ENCODE measurements around the gene LIAS.
"Not testable (repeated sequence)": the region's sequence is repeated elsewhere in the genome, so short reads cannot be mapped to it uniquely, and the experiment has no call there.

Gene LIAS

DNA sequence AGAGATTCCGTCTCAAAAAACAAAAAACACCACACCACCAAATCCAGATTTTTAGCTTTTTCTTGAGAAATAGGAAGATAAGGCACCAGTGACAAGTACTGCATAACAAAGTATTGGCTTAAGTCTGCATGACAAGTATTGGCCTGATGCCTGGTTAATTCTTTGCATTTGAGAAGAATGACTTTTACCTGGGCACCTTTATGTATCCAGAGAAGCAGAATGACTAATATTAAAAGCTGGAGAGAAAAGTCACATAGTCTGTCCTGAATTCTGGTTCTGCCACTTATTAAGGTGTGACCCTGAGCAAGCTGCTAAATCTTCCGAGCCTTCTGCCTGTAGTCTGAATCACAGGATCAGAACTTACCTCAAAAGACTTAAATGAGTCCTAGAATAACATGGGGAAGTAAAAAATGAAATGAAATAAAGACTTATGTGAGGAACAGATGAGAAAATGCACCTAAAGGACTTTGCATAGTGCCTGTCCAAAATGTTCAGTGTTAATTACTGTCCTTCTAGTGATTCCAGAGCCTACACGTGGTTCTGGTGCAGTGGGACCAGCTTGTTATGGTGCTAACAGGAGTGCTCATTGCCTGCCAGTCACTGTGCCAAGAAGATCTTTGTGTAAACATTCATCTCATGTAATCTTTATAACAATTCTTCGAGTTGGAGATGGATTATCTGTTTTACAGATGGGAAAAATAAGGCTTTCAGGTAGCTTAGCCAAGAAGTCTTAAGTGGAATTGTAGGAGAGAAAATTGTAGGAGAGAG lies 36.8 kb downstream of the LIAS start:
- DNase-seq, result no peak

DNA sequence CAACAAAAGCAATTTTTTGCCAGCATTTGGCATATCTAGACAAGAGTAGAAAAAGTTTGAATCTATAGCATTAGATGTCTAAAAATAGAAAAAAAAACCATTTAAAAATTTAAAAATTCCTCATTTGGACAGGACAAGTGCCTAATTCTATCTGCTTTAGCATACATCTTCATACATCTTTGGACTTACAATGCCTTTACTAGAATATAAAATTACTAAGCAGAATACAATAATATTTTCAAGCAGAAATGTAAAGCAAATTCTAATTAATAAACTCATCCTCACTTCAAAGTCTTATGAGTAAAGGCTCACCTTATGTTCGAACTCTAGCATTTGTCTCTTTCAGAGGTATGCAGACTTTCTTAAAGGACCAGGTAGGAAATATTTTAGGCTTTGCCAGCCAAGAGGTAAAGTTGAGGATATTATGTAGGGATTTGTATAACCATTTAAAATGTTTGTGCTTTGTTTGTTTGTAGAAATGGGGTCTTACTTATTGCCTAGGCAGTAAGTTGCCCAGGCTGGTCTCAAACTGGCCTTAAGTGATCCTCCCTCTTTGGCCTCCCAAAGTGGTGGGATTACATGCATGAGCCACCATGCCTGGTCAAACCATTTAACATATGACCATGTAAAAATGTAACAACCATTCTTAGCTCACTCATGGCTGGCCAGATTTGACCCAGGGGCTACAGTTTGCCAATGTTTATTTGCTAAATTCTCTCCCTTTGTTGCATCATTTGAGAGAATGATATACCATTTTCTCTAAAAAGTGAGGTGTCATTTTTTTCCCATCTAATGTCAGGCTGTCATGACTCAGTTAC lies 39.3 kb downstream of the LIAS start:
- DNase-seq, result no peak

GRCh38 chr4:39498727-39499020 lies 39.8 kb downstream of the LIAS start:
- DNase-seq, result no peak

DNA sequence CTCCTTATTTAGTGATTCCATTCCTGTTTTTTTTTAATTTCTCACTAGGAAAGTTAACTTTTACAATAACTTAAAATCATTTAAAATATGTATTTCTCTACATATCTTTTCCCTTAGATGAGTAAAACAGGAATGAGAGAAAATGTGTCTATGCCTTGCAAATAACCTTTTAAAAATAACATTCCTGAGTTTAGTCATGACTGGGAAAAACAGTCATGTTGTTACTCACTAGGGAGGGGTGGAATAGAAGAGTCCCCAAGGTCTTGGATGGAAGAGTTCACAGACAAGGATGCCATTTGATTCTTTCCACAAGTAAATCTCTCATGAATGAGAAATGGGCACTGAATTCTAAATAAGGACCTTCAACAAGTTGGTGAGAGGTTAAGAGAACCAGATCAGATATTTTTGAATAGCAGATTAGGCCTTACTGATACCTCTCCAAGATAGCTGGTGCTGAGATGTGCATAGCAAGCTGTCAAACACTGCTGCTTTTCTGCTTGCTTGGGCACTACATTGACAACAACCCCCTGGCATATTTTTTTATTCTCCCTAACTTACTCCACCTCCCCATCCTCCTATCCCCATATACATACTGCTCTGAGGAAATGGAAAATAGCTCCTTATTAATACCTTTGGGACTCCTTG lies 43.3 kb downstream of the LIAS start:
- DNase-seq, result no peak

GRCh38 chr4:39502664-39503035 lies 43.8 kb downstream of the LIAS start:
- DNase-seq, result not testable (repeated sequence)

DNA sequence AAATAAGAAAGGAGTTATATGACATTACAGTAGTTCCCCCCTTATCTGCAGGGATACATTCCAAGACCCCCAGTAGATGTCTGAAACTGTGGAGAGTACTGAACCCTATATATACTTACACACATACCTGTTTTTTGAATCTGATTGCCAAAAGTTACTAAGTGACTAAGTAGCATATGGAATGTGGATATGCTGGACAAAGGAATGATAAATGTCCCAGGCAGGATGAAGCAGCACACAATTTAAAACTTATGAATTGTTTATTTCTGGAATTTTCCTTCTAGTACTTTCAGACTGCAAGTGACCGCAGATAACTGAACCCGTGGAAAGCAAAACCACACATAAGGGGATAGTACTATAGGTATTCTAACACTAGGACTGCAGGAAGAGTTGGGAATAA lies 45.7 kb downstream of the LIAS start:
- no peak for DNase-seq

GRCh38 chr4:39505581-39505980 lies 46.7 kb downstream of the LIAS start:
- DNase-seq, result no peak

DNA sequence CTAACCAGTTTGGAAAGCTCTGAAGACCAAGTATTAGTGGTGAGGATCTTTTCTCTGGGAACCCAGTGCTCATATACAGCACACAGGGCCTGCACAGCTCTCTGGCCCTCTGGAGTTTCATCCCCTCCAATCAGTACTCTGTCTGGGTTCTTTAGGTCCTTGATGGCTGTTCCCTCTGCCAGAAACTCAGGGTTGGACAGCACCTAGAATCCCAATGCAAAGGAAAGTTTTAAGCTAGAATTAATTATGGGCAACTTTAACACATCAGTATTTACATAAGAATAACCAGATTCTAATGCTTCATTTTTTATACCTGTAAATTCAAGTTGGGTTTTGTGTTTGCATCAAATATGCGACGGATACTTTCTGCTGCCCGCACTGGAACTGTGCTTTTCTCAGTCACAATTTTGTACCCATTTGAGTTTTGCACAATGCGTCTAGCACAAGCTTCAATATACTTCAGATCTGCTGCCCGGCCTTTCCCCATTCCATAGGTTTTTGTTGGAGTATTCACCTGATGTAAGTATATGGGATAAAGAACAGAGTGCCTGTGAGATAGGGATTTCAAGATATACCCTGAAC lies 51.6 kb downstream of the LIAS start:
- DNase-seq, result no peak

- not testable (repeated sequence) for DNase-seq
These were observed 55.4 kb downstream of the LIAS start for GRCh38 chr4:39514266-39514665.

DNA sequence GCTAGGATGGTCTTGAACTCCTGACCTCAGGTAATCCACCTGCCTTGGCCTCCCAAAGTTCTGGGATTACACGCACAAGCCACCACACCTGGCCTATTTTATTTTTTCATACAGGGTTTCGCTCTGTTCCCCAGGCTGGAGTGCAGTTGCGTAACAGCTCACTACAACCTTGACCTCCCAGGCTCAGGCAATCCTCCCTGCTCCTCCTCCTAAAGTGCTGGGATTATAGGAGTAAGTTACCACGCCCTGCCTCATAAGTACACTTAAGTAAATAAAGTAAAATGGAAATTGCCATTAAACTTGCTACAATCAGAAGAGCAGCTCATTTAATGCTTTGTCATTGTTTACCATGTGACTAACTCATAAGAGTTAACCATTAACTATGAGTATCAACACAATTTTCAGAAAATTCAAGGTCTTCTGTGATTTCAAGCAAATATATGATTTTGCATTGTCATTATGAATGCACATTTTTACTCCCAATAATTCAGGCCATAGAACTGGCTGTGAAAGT lies 56.1 kb downstream of the LIAS start:
- no peak for DNase-seq

DNA sequence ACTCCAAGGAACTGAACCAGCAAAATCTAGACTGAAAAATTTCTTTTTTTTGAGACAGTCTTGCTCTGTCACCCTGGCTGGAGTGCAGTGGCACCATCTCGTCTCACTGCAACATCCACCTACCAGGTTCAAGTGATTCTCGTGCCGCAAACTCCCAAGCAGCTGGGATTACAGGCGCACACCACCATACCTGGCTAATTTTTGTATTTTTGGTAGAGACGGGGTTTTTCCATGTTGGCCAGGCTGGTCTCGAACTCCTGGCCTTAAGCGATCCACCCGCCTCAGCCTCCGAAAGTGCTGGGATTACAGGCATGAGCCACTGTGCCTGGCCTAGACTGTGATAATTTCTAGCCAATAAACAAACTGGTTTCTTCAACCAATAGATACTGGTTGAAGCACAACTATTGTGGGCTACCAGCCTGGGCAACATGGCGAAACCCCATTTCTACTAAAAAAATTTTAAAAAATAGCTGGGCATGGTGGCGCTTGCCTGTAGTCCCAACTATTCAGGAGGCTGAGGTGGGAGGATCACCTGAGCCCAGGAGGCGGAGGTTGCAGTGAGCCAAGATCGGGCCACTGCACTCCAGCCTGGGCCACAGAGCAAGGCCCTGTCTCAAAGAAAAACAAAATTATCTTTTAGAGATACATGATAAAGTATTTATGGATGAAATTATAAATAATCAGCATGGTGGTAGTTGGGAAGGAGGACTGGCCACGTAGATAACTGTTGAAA lies 57.0 kb downstream of the LIAS start:
- not testable (repeated sequence) for DNase-seq

DNA sequence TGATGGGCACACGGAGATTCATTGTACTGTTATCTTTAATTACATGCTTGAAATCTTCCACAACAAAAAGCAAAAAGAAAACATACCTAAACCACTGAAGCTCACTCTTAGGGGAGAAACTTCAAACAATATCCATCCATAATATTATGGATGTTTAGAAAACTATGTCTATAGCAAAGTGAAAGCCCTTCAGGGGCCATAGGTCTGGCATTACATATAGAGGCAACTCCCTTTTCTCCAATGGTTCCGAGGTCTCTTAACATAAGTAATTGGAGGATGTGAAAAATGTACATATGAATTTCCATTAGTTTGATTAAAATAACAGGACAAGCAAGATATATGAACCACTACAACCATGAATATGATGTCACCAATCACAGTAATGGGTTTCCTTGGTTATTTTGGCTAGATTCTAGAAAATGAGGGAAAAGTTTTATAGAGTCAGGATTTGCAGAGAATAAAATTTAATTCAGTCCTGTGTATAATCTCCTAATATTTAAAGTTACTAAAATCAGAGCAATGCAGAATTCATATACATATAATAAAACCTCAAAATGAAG lies 57.6 kb downstream of the LIAS start:
- no peak for DNase-seq

- no peak for DNase-seq
These were observed 59.6 kb downstream of the LIAS start for GRCh38 chr4:39518484-39518883.

DNA sequence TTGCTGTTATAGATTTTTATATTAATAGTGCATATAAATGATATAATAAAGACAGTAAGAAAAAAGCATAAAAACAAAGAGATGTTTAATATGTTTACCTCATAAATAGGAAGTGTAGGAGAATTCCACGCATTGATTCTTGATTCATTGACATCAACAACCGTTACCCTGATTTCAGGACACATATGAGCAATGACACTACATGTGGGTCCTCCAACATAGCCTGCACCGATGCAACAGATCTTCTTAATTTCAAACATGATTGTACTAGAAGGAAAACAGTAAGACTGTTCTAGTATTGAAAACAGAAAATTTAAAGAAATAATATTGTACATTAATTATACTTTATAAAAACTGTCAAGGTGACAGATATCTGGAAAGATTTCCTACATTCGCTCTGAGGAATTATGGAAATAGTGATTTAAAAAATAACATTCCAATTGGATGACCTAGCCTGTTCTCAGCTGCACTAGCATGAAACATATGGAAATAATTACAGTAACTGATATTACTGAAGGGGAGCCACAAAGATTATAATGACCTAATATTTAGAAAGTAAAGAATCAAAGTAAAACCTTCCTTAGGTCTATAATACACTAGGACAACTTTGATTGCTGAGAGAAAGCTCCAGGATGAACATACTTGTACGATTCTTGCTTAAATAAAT lies 62.5 kb downstream of the LIAS start:
- no peak for DNase-seq

DNA sequence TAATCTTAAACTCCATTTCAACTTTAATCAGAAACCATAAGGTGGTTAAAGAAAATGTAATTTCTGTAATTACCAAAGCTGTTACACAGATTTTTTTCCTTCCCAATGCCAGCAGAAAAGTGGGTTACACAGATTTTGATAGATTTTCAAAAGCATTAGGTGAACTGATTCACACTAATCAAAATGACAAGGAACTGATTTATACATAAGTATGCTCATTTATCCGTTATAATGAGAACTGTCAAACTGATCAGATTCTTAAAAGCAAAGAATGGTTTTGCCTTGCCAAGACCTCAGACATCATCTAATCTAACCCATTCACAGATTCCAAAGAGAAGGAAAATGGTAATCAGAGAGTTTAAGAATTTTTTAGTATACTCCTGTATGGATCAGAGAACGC lies 63.2 kb downstream of the LIAS start:
- no peak for DNase-seq

GRCh38 chr4:39524161-39524957 lies 65.5 kb downstream of the LIAS start:
- no peak for DNase-seq

GRCh38 chr4:39525822-39526690 lies 67.2 kb downstream of the LIAS start:
- DNase-seq, result no peak

GRCh38 chr4:39526765-39527295 lies 68.0 kb downstream of the LIAS start:
- peak in 9 of 56 donors; percentile 26 to 66 (median 37) for DNase-seq
